H7 (cell line): Measurements from ENCODE around the gene COL15A1. TPM values are rescaled to one million over a fixed set of nuclear protein-coding genes. Genes with fewer than 3 reads are reported as not detected.
A peak's percentile ranks its signal among the peaks of the same experiment; 100 is the strongest.

Experiments used
- DNase-seq: peaks from one replicate; pipeline ENCODE4 v3.0.0; 2012
- H3K27me3 ChIP-seq: 2 replicates; pipeline ENCODE4 v1.6.0; 2011; ENCODE audit warnings: mild to moderate bottlenecking, low read length; ENCODE audit not compliant: control insufficient read depth, insufficient read depth
- H3K36me3 ChIP-seq: replicated peaks from 2 replicates; pipeline ENCODE4 v1.5.1; 2011; ENCODE audit warnings: low read length; ENCODE audit not compliant: control insufficient read depth, insufficient read depth
- H3K4me3 ChIP-seq: 2 replicates; pipeline ENCODE4 v1.5.1; 2011; ENCODE audit warnings: low read depth, mild to moderate bottlenecking, control low read depth, low read length, moderate library complexity; ENCODE audit not compliant: insufficient read depth
- total RNA-seq: library from RNA; depleted of rRNA; stranded (reverse); fragments of >200 nt; shearing (Covaris generic); gene quantifications from 2 replicates; pipeline ENCODE4 v1.2.3, GENCODE V29; 2014

Gene COL15A1
- total RNA-seq, 1 experiment from 2014 or later: not detected

DNA sequence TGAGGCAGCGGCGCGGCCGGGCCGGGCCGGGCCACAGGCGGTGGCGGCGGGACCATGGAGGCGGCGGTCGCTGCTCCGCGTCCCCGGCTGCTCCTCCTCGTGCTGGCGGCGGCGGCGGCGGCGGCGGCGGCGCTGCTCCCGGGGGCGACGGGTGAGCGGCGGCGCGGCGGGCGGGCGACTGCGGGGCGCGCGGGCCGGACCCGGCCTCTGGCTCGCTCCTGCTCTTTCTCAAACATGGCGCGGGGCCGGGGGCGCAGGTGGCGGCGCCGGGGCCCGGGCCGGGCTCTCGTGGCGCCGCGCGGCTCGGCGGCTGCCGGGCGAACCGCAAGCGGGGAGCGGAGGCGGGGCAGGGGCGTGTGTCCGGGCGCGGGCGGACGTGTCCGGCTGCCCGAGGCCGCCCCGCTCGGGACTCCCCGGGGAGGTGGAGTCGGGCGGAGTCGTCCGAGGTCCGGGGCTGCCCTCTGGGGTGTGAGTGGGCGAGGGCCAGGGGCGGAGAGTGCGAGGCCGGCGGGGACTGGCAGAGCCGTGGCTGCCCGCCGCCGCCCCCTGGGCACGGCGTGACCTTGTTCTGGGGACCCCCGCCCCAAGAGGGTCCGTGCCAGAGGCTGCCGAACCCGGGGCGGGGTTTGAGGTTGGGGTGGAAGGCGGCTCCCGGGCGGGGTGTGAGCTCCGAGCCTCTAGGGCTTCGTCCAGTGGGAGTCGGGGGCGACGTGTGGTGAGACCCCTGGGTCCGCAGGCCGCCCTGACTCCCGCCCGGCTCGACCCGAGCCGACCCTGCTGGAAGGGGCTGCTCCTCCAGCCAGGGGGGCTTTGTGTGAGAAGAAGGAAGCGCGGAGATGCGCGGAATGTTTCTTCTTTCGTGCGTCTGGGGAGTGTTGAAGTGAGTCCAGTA is 161.7 kb downstream of the COL15A1 start:
- H3K36me3 ChIP-seq: no peaks in the 10 kb centered on the region

DNA sequence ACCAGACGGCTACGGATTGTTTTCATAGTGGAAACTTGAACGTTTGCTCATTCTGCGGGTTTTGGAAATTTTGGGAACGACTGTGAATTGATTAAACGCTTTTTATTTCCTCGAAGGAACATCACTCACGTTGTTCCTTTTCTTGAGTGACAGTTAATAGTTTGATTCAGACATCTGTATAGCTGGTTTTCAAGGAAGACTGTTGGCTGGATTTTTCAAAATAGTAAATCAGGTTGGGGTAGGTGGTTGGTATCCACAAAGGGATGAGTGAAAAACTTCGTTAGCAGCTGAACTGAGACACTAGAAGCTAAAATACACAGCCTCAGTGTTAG is 162.3 kb downstream of the COL15A1 start:
- no peak for DNase-seq
- no peaks in the 10 kb centered on the region for H3K36me3 ChIP-seq
- H3K27me3 ChIP-seq: peaks cover 3% of the 10 kb centered on the region
- H3K4me3 ChIP-seq: peak overlapping the region; percentile 71

More for the DNA sequence above, 161.7 kb downstream of the COL15A1 start:
- H3K27me3 ChIP-seq: peaks cover 3% of the 10 kb centered on the region
- H3K4me3 ChIP-seq: peak overlapping the region; percentile 71
- DNase-seq: peak; percentile 85

DNA sequence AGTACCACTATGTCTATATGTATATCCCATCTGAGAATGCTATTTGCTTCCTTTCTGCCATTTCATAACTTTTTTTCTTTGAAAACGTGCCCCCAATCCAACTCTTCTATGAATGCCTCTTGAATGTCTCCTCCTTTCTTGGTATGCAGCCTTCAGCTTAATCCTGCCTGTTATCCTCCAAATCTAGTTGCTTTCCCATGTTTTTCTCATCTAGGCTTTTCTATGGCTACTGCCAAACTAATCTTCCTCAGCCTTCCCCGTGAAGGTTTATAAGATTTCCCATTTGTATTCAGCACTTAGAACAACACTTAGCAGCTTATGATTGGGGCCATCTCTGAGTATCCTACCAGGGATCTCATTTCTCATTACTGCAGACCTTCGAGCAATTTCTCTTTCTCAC is 163.7 kb downstream of the COL15A1 start:
- H3K4me3 ChIP-seq: no peak overlapping the region
- DNase-seq: no peak
- no peaks in the 10 kb centered on the region for H3K36me3 ChIP-seq
- H3K27me3 ChIP-seq: peaks cover 3% of the 10 kb centered on the region

DNA sequence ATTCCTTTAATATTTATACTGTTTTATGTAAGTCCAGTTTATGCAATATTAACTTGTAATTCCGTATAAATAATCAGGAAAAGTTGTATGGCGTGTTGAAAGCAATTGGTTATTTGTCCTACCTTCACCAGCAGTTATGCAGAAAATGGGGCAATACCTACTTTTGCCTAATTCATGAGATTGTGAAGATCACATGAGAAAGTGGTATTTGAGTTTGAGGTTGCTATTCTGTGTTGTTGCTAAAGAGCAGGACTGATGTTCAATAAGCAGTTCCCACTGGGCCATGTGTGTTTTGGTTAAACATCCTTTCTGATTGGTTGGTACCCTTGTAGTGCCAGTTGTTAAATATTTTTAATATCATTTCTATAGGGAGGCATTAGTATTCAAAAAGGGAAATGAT is 164.4 kb downstream of the COL15A1 start:
- H3K36me3 ChIP-seq: no peaks in the 10 kb centered on the region

DNA sequence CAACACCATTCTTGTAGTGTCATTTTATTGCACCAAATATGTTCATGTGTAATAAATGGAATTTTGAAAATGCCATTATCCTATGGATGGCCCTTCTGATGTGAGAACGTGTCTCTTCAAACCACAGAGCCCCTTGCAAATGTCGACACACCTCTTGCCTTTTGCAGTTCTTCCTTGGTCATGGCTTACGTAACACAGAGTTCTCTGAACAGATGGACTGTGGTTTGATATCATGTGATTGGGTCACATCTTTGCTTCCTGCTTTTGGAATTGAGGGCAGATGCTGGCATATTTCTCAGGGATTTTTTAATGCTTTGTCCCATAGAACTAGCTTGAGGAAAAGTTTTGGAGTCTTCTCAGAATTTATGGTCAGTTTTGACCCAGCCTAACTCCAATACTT is 165.8 kb downstream of the COL15A1 start:
- no peak for DNase-seq
- H3K4me3 ChIP-seq: no peak overlapping the region
- H3K36me3 ChIP-seq: no peaks in the 10 kb centered on the region
- no peaks in the 10 kb centered on the region for H3K27me3 ChIP-seq

More for the DNA sequence above, 164.4 kb downstream of the COL15A1 start:
- DNase-seq: no peak
- Histone ChIP-seq H3K4me3 (no peak overlapping the region), H3K27me3 (peaks cover under 1% of the 10 kb centered on the region; the same call in 1 of the 2 replicates)

DNA sequence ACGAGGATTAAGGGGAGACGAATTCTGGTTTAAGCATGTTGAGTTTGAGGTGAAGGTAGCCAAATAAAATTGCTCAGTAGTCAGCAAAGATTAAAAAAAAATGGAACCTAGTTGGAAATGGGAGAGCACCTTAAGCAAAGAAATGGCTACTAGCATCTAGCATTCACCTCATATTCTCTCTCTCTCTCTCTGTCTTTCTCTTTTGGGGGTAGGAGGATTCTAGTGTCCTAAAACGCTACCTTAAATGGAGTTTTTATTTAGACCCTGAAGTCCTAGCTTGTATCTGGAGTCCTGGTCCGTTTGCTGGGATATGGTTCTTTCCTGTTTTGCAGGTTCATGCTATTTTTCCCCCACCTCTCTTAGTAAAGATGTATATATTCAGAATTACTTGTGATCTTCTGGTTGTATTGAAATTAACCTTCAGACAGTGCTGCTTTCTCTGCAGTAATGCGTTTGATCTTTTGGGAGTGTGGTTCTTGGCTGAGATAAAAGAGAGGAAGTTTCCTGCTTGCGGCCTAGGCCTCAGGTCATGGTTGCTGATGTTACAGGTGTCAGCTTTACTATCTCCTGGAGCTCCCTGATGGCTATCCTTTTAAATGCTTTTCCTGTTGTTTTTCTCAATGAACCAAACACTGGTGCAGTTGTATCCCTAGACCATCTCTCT is 169.2 kb downstream of the COL15A1 start:
- Histone ChIP-seq H3K36me3 (no peaks in the 10 kb centered on the region), H3K4me3 (no peak overlapping the region), H3K27me3 (no peaks in the 10 kb centered on the region)
- no peak for DNase-seq

DNA sequence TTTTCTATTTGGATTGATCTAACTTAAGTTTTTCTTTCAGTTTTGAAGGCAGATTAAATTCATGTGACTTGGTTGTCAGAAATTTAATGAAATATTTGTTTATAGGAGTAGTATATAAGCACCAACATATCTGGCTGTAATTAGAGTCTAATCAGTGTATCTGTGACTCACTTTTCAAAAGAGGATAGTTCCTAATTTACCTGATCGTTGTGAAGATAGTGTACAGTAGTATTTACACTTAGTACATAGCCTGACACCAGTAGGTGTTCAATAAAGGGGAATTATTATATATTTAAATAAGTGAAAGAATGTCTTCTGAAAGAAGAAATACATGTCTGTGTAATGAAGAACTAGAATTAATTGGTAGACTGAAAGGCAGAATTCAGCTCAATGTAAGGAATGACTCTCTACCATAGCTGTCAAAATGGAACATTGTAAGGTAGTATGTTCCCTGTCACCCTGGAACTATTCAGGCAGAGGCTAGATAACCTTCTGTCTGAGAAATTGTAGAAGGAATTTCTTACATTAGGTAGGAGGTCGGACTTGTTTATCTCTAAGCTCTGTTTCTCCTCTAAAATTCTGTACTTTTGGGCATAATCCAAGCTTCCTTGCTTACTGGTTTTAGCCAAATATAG is 169.8 kb downstream of the COL15A1 start:
- DNase-seq: no peak
- no peaks in the 10 kb centered on the region for H3K36me3 ChIP-seq

DNA sequence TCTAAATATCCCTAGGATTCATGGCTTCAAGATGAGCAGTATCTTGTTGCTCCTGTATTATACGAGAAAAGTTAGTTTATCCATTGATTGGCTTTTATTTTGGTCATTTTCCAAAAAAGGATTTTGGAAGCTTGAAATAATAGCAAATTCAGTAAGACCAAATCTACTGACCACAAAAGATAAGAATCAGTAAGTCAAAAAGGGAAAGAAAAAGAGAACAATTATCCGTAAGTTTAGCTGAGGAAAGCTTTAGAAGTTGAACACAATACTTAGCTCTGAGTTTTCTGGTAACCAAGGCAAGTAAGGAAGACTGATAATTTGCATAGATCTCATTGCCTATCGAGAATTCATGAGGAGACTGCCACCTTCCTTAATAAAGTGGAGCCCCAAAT is 170.3 kb downstream of the COL15A1 start:
- H3K36me3 ChIP-seq: no peaks in the 10 kb centered on the region
- DNase-seq: no peak
- no peak overlapping the region for H3K4me3 ChIP-seq
- H3K27me3 ChIP-seq: no peaks in the 10 kb centered on the region

More for the DNA sequence above, 169.8 kb downstream of the COL15A1 start:
- Histone ChIP-seq H3K27me3 (no peaks in the 10 kb centered on the region), H3K4me3 (no peak overlapping the region)

DNA sequence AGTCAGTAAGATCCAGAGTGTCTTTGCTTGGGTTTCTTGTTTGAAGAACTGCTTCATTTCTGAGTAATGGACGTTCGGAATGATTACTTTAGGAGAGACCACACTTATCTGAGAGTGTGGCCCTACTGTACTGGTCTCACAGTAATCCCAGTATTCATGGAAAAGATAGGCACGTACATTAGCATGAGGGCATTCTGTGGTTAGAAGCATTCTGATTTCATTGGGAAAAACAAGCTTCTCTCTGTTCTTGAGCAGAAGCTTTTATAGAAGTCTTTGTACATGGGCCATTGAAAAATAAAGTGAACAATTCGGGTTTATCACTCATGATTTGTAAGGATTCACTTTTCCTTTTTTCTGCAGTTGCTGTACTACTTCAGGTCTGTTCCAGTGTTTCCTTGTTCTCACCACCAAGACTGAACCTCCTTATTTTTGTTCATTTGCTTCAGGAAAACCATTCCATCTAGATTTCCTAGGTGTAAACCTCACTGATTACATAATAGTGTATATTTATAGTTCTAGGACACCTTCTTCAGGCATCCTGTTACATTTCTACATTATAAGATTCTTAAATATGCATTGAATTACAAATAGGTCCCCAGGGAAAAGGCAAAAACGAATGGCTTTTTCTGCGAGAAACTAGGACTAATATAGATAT is 171.3 kb downstream of the COL15A1 start:
- DNase-seq: no peak
- no peaks in the 10 kb centered on the region for H3K36me3 ChIP-seq
- no peaks in the 10 kb centered on the region for H3K27me3 ChIP-seq
- no peak overlapping the region for H3K4me3 ChIP-seq

DNA sequence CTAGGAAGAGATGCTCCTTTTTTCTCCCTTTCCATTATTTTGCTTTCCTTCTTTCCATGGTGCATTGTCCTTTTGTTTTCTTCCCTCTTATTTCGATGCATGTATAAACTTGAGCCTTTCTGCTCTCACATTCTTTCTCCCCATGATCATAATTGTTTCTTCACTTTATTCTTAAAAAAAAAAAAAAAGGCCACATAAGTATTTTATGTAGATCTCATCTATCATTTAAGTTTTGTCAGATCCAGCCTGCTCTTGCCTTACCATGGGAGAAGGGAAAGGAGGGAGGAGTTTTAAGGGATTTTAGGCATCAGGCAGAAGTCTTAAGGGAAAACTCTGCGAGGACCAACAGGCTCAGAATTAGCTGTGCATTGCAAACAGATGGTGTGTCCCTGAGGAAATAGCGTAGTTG is 172.3 kb downstream of the COL15A1 start:
- no peaks in the 10 kb centered on the region for H3K27me3 ChIP-seq
- no peaks in the 10 kb centered on the region for H3K36me3 ChIP-seq
- DNase-seq: no peak
- no peak overlapping the region for H3K4me3 ChIP-seq

DNA sequence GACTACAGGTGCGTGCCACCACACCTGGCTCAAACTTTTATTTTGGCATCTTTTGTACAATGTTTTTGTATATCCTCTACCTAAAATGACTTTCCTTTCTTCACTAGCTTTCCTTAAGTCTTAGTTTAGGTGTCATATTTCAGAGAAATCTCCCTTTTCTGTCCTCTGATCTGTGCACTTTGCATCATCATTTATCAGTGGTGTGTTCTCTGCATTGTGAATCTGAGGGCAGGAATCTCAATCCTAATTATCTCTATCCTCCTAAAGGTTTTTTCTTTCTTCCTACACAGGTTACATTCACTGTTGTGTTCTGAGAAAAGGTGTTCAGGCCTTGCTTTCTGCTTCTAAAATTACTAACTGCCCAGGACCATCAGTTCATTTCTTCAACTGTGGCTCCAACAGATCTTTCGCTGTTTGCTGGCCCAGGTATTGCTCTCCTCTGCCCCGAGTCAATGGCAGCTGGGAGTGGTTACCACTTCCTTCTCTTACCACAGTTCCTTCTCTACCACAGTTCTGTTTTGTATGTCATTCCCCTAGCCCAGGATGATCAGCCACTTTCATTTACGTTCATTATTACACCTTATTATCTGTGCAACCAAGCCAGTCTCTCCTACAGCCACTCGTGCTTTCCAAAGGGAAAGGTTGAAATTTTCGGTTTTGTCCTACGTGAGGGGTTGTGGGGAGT is 175.2 kb downstream of the COL15A1 start:
- no peaks in the 10 kb centered on the region for H3K27me3 ChIP-seq
- DNase-seq: no peak
- no peaks in the 10 kb centered on the region for H3K36me3 ChIP-seq
- H3K4me3 ChIP-seq: no peak overlapping the region

DNA sequence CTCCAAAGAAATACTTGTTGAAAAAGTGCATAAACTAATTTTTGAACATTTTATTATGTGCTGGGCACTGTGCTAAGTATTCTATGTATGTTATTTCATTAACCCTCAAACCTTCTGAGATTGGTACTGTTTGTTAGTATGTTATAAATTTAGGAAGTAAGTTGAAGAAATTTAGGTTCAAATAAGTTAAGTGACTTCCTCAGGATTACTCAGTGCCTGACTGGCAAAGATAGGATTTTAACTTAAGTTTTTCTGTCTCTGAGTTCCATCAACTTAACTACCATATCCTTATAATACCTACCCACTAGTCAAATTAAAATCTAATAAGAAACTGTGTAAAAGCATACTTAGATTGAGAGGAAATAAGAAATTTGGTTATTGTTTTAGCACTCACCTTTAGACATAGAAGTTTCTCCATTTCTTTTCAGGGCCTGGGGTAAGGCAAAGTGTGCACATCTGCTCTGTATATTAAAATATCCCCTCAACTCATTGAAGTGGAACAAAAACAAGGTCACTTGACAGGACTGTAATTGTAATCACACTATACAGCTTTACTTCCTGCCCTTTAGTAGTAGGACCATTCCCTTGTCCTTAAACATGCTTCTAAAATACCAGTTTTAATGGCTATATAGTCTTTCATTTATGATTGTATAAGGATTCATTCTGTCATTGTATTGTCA is 176.4 kb downstream of the COL15A1 start:
- Histone ChIP-seq H3K36me3 (no peaks in the 10 kb centered on the region), H3K27me3 (no peaks in the 10 kb centered on the region), H3K4me3 (no peak overlapping the region)
- no peak for DNase-seq
